A673 (cell line): ENCODE measurements around the gene YOD1.

Experiments
- EZH2 ChIP-seq: fragments of 200-600 bp; sonication (generic); IDR thresholded peaks from 2 replicates; pipeline ENCODE4 v1.6.1; 2017; ENCODE audit warnings: borderline replicate concordance, low read depth, mild to moderate bottlenecking, mixed read lengths, antibody characterized with exemption, low read length; ENCODE audit not compliant: poor library complexity, severe bottlenecking
- TF ChIP-seq, protein P1 (sequence below): fragments of 300-800, 200-600 bp; sonication (generic); conservative IDR thresholded peaks from 2 replicates; pipeline ENCODE4 v1.5.1; 2017; ENCODE audit warnings: low read depth, mild to moderate bottlenecking, antibody characterized with exemption, low read length, moderate library complexity, mixed read lengths

DNA sequence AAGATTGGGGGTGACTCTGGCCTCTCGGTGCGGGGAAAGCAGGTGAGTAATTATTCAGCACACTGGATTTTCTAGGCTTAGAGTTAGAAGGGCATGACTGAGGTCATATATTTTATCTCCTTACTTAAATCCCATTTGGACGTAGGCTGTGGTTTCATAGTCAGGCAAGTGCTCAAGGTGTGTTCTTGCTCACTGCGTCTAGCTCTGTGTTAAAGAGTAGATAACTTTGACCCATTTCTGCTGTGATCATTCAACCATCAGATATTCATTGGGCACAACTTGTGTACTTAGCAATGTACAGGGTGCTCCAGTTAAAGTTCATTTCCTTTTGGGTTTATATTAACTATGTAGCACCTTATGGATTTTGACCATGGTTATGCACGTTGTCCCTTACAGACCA lies 16.7 kb upstream of the YOD1 start:
- TF ChIP-seq, protein P1, sequence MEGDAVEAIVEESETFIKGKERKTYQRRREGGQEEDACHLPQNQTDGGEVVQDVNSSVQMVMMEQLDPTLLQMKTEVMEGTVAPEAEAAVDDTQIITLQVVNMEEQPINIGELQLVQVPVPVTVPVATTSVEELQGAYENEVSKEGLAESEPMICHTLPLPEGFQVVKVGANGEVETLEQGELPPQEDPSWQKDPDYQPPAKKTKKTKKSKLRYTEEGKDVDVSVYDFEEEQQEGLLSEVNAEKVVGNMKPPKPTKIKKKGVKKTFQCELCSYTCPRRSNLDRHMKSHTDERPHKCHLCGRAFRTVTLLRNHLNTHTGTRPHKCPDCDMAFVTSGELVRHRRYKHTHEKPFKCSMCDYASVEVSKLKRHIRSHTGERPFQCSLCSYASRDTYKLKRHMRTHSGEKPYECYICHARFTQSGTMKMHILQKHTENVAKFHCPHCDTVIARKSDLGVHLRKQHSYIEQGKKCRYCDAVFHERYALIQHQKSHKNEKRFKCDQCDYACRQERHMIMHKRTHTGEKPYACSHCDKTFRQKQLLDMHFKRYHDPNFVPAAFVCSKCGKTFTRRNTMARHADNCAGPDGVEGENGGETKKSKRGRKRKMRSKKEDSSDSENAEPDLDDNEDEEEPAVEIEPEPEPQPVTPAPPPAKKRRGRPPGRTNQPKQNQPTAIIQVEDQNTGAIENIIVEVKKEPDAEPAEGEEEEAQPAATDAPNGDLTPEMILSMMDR = no peak
- no peak for TF ChIP-seq EZH2
